SK-N-SH treated with all-trans-retinoic acid at 6 μM for 48 hours (cell line): ENCODE data around the gene ACP2.

Experiments used
- ESRRG ChIP-seq: fragments of 250-450 bp; sonication (Bioruptor Pico); IDR thresholded peaks from 2 replicates; pipeline ENCODE4 v1.6.1; 2021; ENCODE audit warnings: mild to moderate bottlenecking
- GLIS3 ChIP-seq: fragments of 250-450 bp; sonication (Bioruptor Pico); IDR thresholded peaks from 2 replicates; pipeline ENCODE4 v1.5.0; 2020; ENCODE audit warnings: mild to moderate bottlenecking, moderate library complexity
- OSR1 ChIP-seq: fragments of 250-450 bp; sonication (Bioruptor Pico); IDR thresholded peaks from 2 replicates; pipeline ENCODE4 v1.8.0; 2022; ENCODE audit warnings: moderate library complexity, mild to moderate bottlenecking, inconsistent platforms
- PPARA ChIP-seq: fragments of 250-450 bp; sonication (Bioruptor Pico); IDR thresholded peaks from 2 replicates; pipeline ENCODE4 v1.5.0; 2020; ENCODE audit warnings: mild to moderate bottlenecking, borderline replicate concordance
- RARB ChIP-seq: fragments of 250-450 bp; sonication (Bioruptor Pico); IDR thresholded peaks from 2 replicates; pipeline ENCODE4 v1.8.0; 2021; ENCODE audit warnings: mild to moderate bottlenecking, moderate library complexity
- SNAI2 ChIP-seq: fragments of 250-450 bp; sonication (Bioruptor Pico); IDR thresholded peaks from 2 replicates; pipeline ENCODE4 v1.5.0; 2020; ENCODE audit warnings: mild to moderate bottlenecking, moderate library complexity
- TCF4 ChIP-seq: fragments of 250-450 bp; sonication (Bioruptor Pico); IDR thresholded peaks from 2 replicates; pipeline ENCODE4 v1.8.0; 2021; ENCODE audit warnings: mild to moderate bottlenecking, moderate library complexity, borderline replicate concordance
- ZC3H10 ChIP-seq: fragments of 250-450 bp; sonication (Bioruptor Pico); IDR thresholded peaks from 2 replicates; pipeline ENCODE4 v1.5.1; 2021; ENCODE audit warnings: mild to moderate bottlenecking, moderate library complexity
- ZFP3 ChIP-seq: fragments of 250-450 bp; sonication (Bioruptor Pico); IDR thresholded peaks from 2 replicates; pipeline ENCODE4 v1.5.0; 2020; ENCODE audit warnings: mild to moderate bottlenecking, moderate library complexity
- ZNF70 ChIP-seq: fragments of 450-650 bp; formaldehyde crosslinking; IDR thresholded peaks from 2 replicates; pipeline ENCODE4 v1.5.0; 2020; ENCODE audit warnings: mild to moderate bottlenecking, moderate library complexity
- ZNF8 ChIP-seq: fragments of 450-650 bp; formaldehyde crosslinking; IDR thresholded peaks from 2 replicates; pipeline ENCODE4 v1.5.0; 2020; ENCODE audit warnings: mild to moderate bottlenecking, moderate library complexity
- TF ChIP-seq, protein P1 (sequence below): fragments of 250-450 bp; sonication (Bioruptor Pico); IDR thresholded peaks from 2 replicates; pipeline ENCODE4 v1.8.0; 2021; ENCODE audit warnings: low read depth, mild to moderate bottlenecking, moderate library complexity, borderline replicate concordance
- TF ChIP-seq, protein P2 (sequence below): fragments of 250-450 bp; sonication (Bioruptor Pico); IDR thresholded peaks from 2 replicates; pipeline ENCODE4 v1.8.0; 2020; ENCODE audit warnings: mild to moderate bottlenecking, moderate library complexity, borderline replicate concordance
- TF ChIP-seq, protein P3 (sequence below): fragments of 250-450 bp; sonication (Bioruptor Pico); IDR thresholded peaks from 2 replicates; pipeline ENCODE4 v1.5.1; 2020; ENCODE audit warnings: low read depth, mild to moderate bottlenecking, moderate library complexity

DNA sequence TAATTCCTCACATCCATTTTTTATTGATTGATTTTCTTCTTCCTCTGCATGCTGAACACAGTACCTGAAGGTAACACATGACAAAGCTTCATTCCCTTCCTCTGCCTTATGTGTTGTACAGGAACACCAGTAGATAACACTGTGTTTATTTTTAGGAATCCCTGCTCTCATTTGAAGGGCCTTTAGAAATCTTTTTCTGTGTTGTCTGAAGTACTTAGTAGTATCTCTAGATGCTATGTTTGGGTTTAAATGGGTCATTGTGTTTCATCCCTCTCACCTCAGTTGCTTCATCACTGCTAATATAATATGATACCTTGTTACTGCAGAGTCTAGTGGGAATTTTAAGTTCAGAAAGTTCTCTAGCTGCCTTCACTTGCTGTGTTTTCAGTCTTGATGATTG is 31.5 kb upstream of the ACP2 start:
- TF ChIP-seq, protein P1, sequence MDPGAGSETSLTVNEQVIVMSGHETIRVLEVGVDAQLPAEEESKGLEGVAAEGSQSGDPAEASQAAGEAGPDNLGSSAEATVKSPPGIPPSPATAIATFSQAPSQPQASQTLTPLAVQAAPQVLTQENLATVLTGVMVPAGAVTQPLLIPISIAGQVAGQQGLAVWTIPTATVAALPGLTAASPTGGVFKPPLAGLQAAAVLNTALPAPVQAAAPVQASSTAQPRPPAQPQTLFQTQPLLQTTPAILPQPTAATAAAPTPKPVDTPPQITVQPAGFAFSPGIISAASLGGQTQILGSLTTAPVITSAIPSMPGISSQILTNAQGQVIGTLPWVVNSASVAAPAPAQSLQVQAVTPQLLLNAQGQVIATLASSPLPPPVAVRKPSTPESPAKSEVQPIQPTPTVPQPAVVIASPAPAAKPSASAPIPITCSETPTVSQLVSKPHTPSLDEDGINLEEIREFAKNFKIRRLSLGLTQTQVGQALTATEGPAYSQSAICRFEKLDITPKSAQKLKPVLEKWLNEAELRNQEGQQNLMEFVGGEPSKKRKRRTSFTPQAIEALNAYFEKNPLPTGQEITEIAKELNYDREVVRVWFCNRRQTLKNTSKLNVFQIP (CRISPR knock-in tag), result no peak
- no peak for TF ChIP-seq TCF4 (CRISPR knock-in tag)
- no peak for TF ChIP-seq ESRRG
- no peak for TF ChIP-seq ZNF8 (CRISPR knock-in tag)
- no peak for TF ChIP-seq RARB (CRISPR knock-in tag)
- no peak for TF ChIP-seq SNAI2 (CRISPR knock-in tag)
- TF ChIP-seq ZNF70, result no peak
- TF ChIP-seq ZFP3, result no peak
- TF ChIP-seq, protein P2, sequence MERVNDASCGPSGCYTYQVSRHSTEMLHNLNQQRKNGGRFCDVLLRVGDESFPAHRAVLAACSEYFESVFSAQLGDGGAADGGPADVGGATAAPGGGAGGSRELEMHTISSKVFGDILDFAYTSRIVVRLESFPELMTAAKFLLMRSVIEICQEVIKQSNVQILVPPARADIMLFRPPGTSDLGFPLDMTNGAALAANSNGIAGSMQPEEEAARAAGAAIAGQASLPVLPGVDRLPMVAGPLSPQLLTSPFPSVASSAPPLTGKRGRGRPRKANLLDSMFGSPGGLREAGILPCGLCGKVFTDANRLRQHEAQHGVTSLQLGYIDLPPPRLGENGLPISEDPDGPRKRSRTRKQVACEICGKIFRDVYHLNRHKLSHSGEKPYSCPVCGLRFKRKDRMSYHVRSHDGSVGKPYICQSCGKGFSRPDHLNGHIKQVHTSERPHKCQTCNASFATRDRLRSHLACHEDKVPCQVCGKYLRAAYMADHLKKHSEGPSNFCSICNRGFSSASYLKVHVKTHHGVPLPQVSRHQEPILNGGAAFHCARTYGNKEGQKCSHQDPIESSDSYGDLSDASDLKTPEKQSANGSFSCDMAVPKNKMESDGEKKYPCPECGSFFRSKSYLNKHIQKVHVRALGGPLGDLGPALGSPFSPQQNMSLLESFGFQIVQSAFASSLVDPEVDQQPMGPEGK (CRISPR knock-in tag), result no peak
- TF ChIP-seq ZC3H10, result no peak
- TF ChIP-seq, protein P3, sequence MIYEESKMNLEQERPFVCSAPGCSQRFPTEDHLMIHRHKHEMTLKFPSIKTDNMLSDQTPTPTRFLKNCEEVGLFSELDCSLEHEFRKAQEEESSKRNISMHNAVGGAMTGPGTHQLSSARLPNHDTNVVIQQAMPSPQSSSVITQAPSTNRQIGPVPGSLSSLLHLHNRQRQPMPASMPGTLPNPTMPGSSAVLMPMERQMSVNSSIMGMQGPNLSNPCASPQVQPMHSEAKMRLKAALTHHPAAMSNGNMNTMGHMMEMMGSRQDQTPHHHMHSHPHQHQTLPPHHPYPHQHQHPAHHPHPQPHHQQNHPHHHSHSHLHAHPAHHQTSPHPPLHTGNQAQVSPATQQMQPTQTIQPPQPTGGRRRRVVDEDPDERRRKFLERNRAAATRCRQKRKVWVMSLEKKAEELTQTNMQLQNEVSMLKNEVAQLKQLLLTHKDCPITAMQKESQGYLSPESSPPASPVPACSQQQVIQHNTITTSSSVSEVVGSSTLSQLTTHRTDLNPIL, result no peak
- no peak for TF ChIP-seq GLIS3
- no peak for TF ChIP-seq PPARA
- no peak for TF ChIP-seq OSR1 (CRISPR knock-in tag)
